ENCODE results near the gene CDH23. TPM values are rescaled to one million over a fixed set of nuclear protein-coding genes. Genes with fewer than 3 reads are reported as not detected.
A peak's percentile ranks its signal among the peaks of the same experiment; 100 is the strongest.

CDH23 gene
- total and polyA plus RNA-seq, 4 experiments from 2014 or later, result 1.8 to 5.4 (median 3.6) TPM

- peak in 1 of 5 donors; percentile 25 for DNase-seq
- Histone ChIP-seq H3K27ac (ENCODE audit: low read depth, low read length) (no peak overlapping the region), H3K27me3 (ENCODE audit: insufficient read depth, low read length) (no peaks in the 10 kb centered on the region), H3K4me1 (ENCODE audit: insufficient read depth, low read length) (peaks cover 49% of the 10 kb centered on the region), H3K9me3 (ENCODE audit: control insufficient read depth in 1 of 2, low read length in 2 of 2) (no peaks in the 10 kb centered on the region), H3K36me3 (ENCODE audit: insufficient read depth, low read length) (no peaks in the 10 kb centered on the region), H3K4me3 (ENCODE audit: low read length in 2 of 2) (no peak overlapping the region)
- ChIA-PET POLR2A (ENCODE audit: partially characterized antibody) (interaction anchor here (0.9 to 35.3 kb wide), 5 partner anchors 16 to 62 kb away, joined by 3 to 1191 read pairs (median 62); partner anchors contain the start of gene VSIR), CTCF (ENCODE audit: partially characterized antibody) (interaction anchor here (1.5 to 21.0 kb wide), 6 partner anchors 15 to 59 kb away, joined by 4 to 379 read pairs (median 85); partner anchors contain the start of gene VSIR)
- no peaks in the 10 kb centered on the region for H3K36me3 Mint-ChIP-seq
- no peaks in the 10 kb centered on the region for H3K9me3 Mint-ChIP-seq
- intact Hi-C loops (cut with micrococcal nuclease), result no loop called here
- H3K4me3 Mint-ChIP-seq, result no peak overlapping the region
- H3K27me3 Mint-ChIP-seq, result no peaks in the 10 kb centered on the region
- peaks cover 37 to 70% (median 56%) of the 10 kb centered on the region in 4 donors for H3K4me1 Mint-ChIP-seq
- peak overlapping the region in 6 of 7 donors; percentile 64 to 99 (median 82) for H3K27ac Mint-ChIP-seq
These were observed 313.8 kb downstream of the CDH23 start for GRCh38 chr10:71710519-71710918.

GRCh38 chr10:71711052-71711623 lies 314.4 kb downstream of the CDH23 start:
- H3K27ac ChIP-seq (ENCODE audit: low read depth, low read length), result no peak overlapping the region
- no peak overlapping the region for H3K4me3 ChIP-seq (ENCODE audit: low read length in 2 of 2)
- ChIA-PET POLR2A (ENCODE audit: partially characterized antibody) (interaction anchor here (4.9 to 35.3 kb wide), 4 partner anchors 16 to 62 kb away, joined by 32 to 1191 read pairs (median 129); partner anchors contain the start of gene VSIR), CTCF (ENCODE audit: partially characterized antibody) (interaction anchor here (0.8 to 16.2 kb wide), 7 partner anchors 15 to 63 kb away, joined by 3 to 177 read pairs (median 8); partner anchors contain the start of gene VSIR)
- Mint-ChIP-seq H3K27ac (peak overlapping the region; percentile 70 to 99 (median 98)), H3K36me3 (no peaks in the 10 kb centered on the region), H3K4me1 (peaks cover 41 to 77% (median 61%) of the 10 kb centered on the region in 4 donors), H3K4me3 (no peak overlapping the region), H3K27me3 (no peaks in the 10 kb centered on the region), H3K9me3 (no peaks in the 10 kb centered on the region)
- H3K9me3 ChIP-seq (ENCODE audit: control insufficient read depth in 1 of 2, low read length in 2 of 2), result no peaks in the 10 kb centered on the region
- peaks cover 56% of the 10 kb centered on the region for H3K4me1 ChIP-seq (ENCODE audit: insufficient read depth, low read length)
- peak in 1 of 5 donors; percentile 19 for DNase-seq
- intact Hi-C loops (cut with micrococcal nuclease), result no loop called here
- H3K36me3 ChIP-seq (ENCODE audit: insufficient read depth, low read length), result no peaks in the 10 kb centered on the region
- H3K27me3 ChIP-seq (ENCODE audit: insufficient read depth, low read length), result no peaks in the 10 kb centered on the region

GRCh38 chr10:71712170-71712569 lies 315.4 kb downstream of the CDH23 start:
- Mint-ChIP-seq H3K4me3 (peak overlapping the region in 4 of 8 donors; percentile 7 to 81 (median 41)), H3K36me3 (no peaks in the 10 kb centered on the region), H3K9me3 (no peaks in the 10 kb centered on the region), H3K27me3 (no peaks in the 10 kb centered on the region), H3K4me1 (peaks cover 41 to 85% (median 65%) of the 10 kb centered on the region in 4 donors), H3K27ac (peak overlapping the region; percentile 86 to 99 (median 98))
- CTCF ChIA-PET (ENCODE audit: partially characterized antibody), result interaction anchor here (0.8 to 16.2 kb wide), 7 partner anchors 15 to 62 kb away, joined by 3 to 177 read pairs (median 4); partner anchors contain the start of gene VSIR
- peaks cover 66% of the 10 kb centered on the region for H3K4me1 ChIP-seq (ENCODE audit: insufficient read depth, low read length)
- peak overlapping the region; percentile 69 for H3K27ac ChIP-seq (ENCODE audit: low read depth, low read length)
- H3K4me3 ChIP-seq (ENCODE audit: low read length in 2 of 2), result no peak overlapping the region
- H3K9me3 ChIP-seq (ENCODE audit: control insufficient read depth in 1 of 2, low read length in 2 of 2), result no peaks in the 10 kb centered on the region
- intact Hi-C loops (cut with micrococcal nuclease), result no loop called here
- H3K36me3 ChIP-seq (ENCODE audit: insufficient read depth, low read length), result no peaks in the 10 kb centered on the region
- no peak for DNase-seq
- H3K27me3 ChIP-seq (ENCODE audit: insufficient read depth, low read length), result no peaks in the 10 kb centered on the region
- POLR2A ChIA-PET (ENCODE audit: partially characterized antibody), result interaction anchor here (0.6 to 35.3 kb wide), 6 partner anchors 13 to 61 kb away, joined by 3 to 1191 read pairs (median 47); partner anchors contain the start of gene VSIR

- Mint-ChIP-seq H3K9me3 (no peaks in the 10 kb centered on the region), H3K36me3 (no peaks in the 10 kb centered on the region), H3K27me3 (no peaks in the 10 kb centered on the region), H3K4me1 (peaks cover 38 to 87% (median 66%) of the 10 kb centered on the region in 4 donors), H3K27ac (peak overlapping the region; percentile 96 to 99 (median 98)), H3K4me3 (peak overlapping the region; percentile 52 to 93 (median 85))
- H3K4me3 ChIP-seq (ENCODE audit: low read length in 2 of 2), result no peak overlapping the region
- ChIA-PET CTCF (ENCODE audit: partially characterized antibody) (interaction anchor here (0.9 to 16.2 kb wide), 10 partner anchors 15 to 99 kb away, joined by 3 to 177 read pairs (median 4); partner anchors contain the start of gene VSIR), POLR2A (ENCODE audit: partially characterized antibody) (interaction anchor here (0.6 to 35.3 kb wide), 6 partner anchors 14 to 60 kb away, joined by 3 to 1191 read pairs (median 47); partner anchors contain the start of gene VSIR)
- peak overlapping the region; percentile 69 for H3K27ac ChIP-seq (ENCODE audit: low read depth, low read length)
- H3K9me3 ChIP-seq (ENCODE audit: control insufficient read depth in 1 of 2, low read length in 2 of 2), result no peaks in the 10 kb centered on the region
- DNase-seq, result peak in 1 of 5 donors; percentile 40
- H3K27me3 ChIP-seq (ENCODE audit: insufficient read depth, low read length), result no peaks in the 10 kb centered on the region
- H3K4me1 ChIP-seq (ENCODE audit: insufficient read depth, low read length), result peaks cover 67% of the 10 kb centered on the region
- intact Hi-C loops (cut with micrococcal nuclease), result loop anchor here (1.0 kb wide), 1 partner anchor 15 kb away; no protein-coding TSS in a partner anchor
- H3K36me3 ChIP-seq (ENCODE audit: insufficient read depth, low read length), result no peaks in the 10 kb centered on the region
These were observed 315.9 kb downstream of the CDH23 start for GRCh38 chr10:71712572-71713134.

GRCh38 chr10:71713135-71714030 lies 316.7 kb downstream of the CDH23 start:
- CTCF ChIA-PET (ENCODE audit: partially characterized antibody), result interaction anchor here (0.9 to 16.2 kb wide), 9 partner anchors 8 to 98 kb away, joined by 3 to 177 read pairs (median 4); partner anchors contain the start of gene VSIR
- peak overlapping the region; percentile 76 to 93 (median 85) for H3K4me3 Mint-ChIP-seq
- intact Hi-C loops (cut with micrococcal nuclease), result loop anchor here (1.0 kb wide), 1 partner anchor 14 kb away; no protein-coding TSS in a partner anchor

GRCh38 chr10:71714031-71714410 lies 317.3 kb downstream of the CDH23 start:
- H3K36me3 ChIP-seq (ENCODE audit: insufficient read depth, low read length), result no peaks in the 10 kb centered on the region
- no peaks in the 10 kb centered on the region for H3K27me3 ChIP-seq (ENCODE audit: insufficient read depth, low read length)
- Mint-ChIP-seq H3K4me3 (peak overlapping the region; percentile 64 to 93 (median 85)), H3K4me1 (peaks cover 32 to 79% (median 60%) of the 10 kb centered on the region in 4 donors), H3K27me3 (no peaks in the 10 kb centered on the region), H3K9me3 (no peaks in the 10 kb centered on the region), H3K27ac (peak overlapping the region; percentile 96 to 99 (median 98)), H3K36me3 (no peaks in the 10 kb centered on the region)
- peaks cover 58% of the 10 kb centered on the region for H3K4me1 ChIP-seq (ENCODE audit: insufficient read depth, low read length)
- H3K4me3 ChIP-seq (ENCODE audit: low read length in 2 of 2), result peak overlapping the region; percentile 1 to 21
- no peaks in the 10 kb centered on the region for H3K9me3 ChIP-seq (ENCODE audit: control insufficient read depth in 1 of 2, low read length in 2 of 2)
- DNase-seq, result peak in 1 of 5 donors; percentile 30
- intact Hi-C loops (cut with micrococcal nuclease), result no loop called here
- CTCF ChIA-PET (ENCODE audit: partially characterized antibody), result interaction anchor here (1.3 to 16.2 kb wide), 8 partner anchors 8 to 98 kb away, joined by 3 to 177 read pairs (median 10); partner anchors contain the start of gene VSIR
- POLR2A ChIA-PET (ENCODE audit: partially characterized antibody), result interaction anchor here (1.2 to 35.3 kb wide), 7 partner anchors 10 to 59 kb away, joined by 3 to 1191 read pairs (median 32); partner anchors contain the start of gene VSIR
- peak overlapping the region; percentile 69 for H3K27ac ChIP-seq (ENCODE audit: low read depth, low read length)

More at GRCh38 chr10:71713135-71714030, 316.7 kb downstream of the CDH23 start:
- POLR2A ChIA-PET (ENCODE audit: partially characterized antibody), result interaction anchor here (2.6 to 35.3 kb wide), 5 partner anchors 14 to 59 kb away, joined by 6 to 1191 read pairs (median 62); partner anchors contain the start of gene VSIR
- Mint-ChIP-seq H3K27ac (peak overlapping the region; percentile 96 to 99 (median 98)), H3K9me3 (no peaks in the 10 kb centered on the region), H3K27me3 (no peaks in the 10 kb centered on the region), H3K36me3 (no peaks in the 10 kb centered on the region), H3K4me1 (peaks cover 33 to 84% (median 62%) of the 10 kb centered on the region in 4 donors)
- Histone ChIP-seq H3K9me3 (ENCODE audit: control insufficient read depth in 1 of 2, low read length in 2 of 2) (no peaks in the 10 kb centered on the region), H3K27me3 (ENCODE audit: insufficient read depth, low read length) (no peaks in the 10 kb centered on the region), H3K4me1 (ENCODE audit: insufficient read depth, low read length) (peaks cover 62% of the 10 kb centered on the region), H3K27ac (ENCODE audit: low read depth, low read length) (peak overlapping the region; percentile 69), H3K4me3 (ENCODE audit: low read length in 2 of 2) (peak overlapping the region; percentile 1 to 21), H3K36me3 (ENCODE audit: insufficient read depth, low read length) (no peaks in the 10 kb centered on the region)
- DNase-seq, result peak in 3 of 5 donors; percentile 35 to 51 (median 49)

Data from CD4-positive, alpha-beta memory T cell (primary cell).